Keratinocyte (primary cell): ENCODE measurements around the gene DENND1A. TPM values are rescaled to one million over a fixed set of nuclear protein-coding genes. Genes with fewer than 3 reads are reported as not detected.

Source experiments
- DNase-seq: peaks from one replicate; pipeline ENCODE4 v3.0.0-alpha.2; 2011; ENCODE audit warnings: low read depth, missing footprints, low spot score
- FAIRE-seq: peaks from 2 replicates; lab custom pipeline; 2011; peaks lifted over from hg19 to GRCh38; lab: Jason Lieb, UNC
- H2AFZ ChIP-seq: 2 replicates; pipeline ENCODE4 v1.6.0; 2012; ENCODE audit warnings: low read length, control low read depth, inconsistent platforms; ENCODE audit not compliant: control insufficient read depth
- H3K27ac ChIP-seq: 2 replicates; pipeline ENCODE4 v1.5.1; 2011; ENCODE audit warnings: low read length; ENCODE audit not compliant: control insufficient read depth, insufficient read depth
- H3K27me3 ChIP-seq: 3 replicates; pipeline ENCODE4 v1.6.0; 2011; ENCODE audit warnings: low read length; ENCODE audit not compliant: control insufficient read depth, insufficient read depth; ENCODE audit errors: extremely low read depth
- H3K36me3 ChIP-seq, 2 experiments: 2 replicates in 1 of 2; 3 replicates in 1 of 2; pipeline ENCODE4 v1.5.1; 2011; ENCODE audit warnings: low read length in 2 of 2, mild to moderate bottlenecking in 1 of 2; ENCODE audit not compliant: control insufficient read depth in 2 of 2, insufficient read depth in 2 of 2; ENCODE audit errors: extremely low read depth in 1 of 2
- H3K4me1 ChIP-seq: 3 replicates; pipeline ENCODE4 v1.5.1; 2011; ENCODE audit warnings: low read length; ENCODE audit not compliant: control insufficient read depth, insufficient read depth; ENCODE audit errors: extremely low read depth
- H3K4me2 ChIP-seq: 3 replicates; pipeline ENCODE4 v1.6.0; 2011; ENCODE audit warnings: low read depth, low read length; ENCODE audit not compliant: control insufficient read depth, insufficient read depth; ENCODE audit errors: extremely low read depth
- H3K4me3 ChIP-seq, 3 experiments: fragments of 200-600 bp in 1 of 3; sonication (generic) in 1 of 3; 2 replicates in 2 of 3; 3 replicates in 1 of 3; pipeline ENCODE4 v1.5.1; 2011 to 2016; ENCODE audit warnings: low read length in 3 of 3, mild to moderate bottlenecking in 3 of 3, control low read depth in 2 of 3, inconsistent platforms in 1 of 3, low read depth in 1 of 3, mixed read lengths in 1 of 3, mixed run types in 1 of 3, moderate library complexity in 1 of 3; ENCODE audit not compliant: control insufficient read depth in 2 of 3, insufficient read depth in 2 of 3; ENCODE audit errors: extremely low read depth in 1 of 3
- H3K79me2 ChIP-seq: 2 replicates; pipeline ENCODE4 v1.6.0; 2012; ENCODE audit warnings: low read length; ENCODE audit not compliant: control insufficient read depth, insufficient read depth
- H3K9ac ChIP-seq: 3 replicates; pipeline ENCODE4 v1.6.0; 2011; ENCODE audit warnings: low read length; ENCODE audit not compliant: control insufficient read depth, insufficient read depth; ENCODE audit errors: extremely low read depth
- H3K9me1 ChIP-seq: 3 replicates; pipeline ENCODE4 v1.6.0; 2011; ENCODE audit warnings: low read length; ENCODE audit not compliant: control insufficient read depth, insufficient read depth; ENCODE audit errors: extremely low read depth
- H3K9me3 ChIP-seq: 2 replicates; pipeline ENCODE4 v1.5.1; 2012; ENCODE audit warnings: low read depth, low read length; ENCODE audit not compliant: control insufficient read depth
- H4K20me1 ChIP-seq: 3 replicates; pipeline ENCODE4 v1.6.0; 2011; ENCODE audit warnings: low read length; ENCODE audit not compliant: control insufficient read depth, insufficient read depth; ENCODE audit errors: extremely low read depth
- EZH2 ChIP-seq: IDR thresholded peaks from one replicate; pipeline ENCODE4 v1.6.1; 2012; ENCODE audit warnings: inconsistent platforms, mild to moderate bottlenecking, low read length, moderate library complexity
- dilution Hi-C: fragments of 300-500 bp; cut with MboI; formaldehyde crosslinking; loops from one replicate; pipeline ENCODE4 v1.7.0; 2020; ENCODE audit warnings: low sequenced_read_pairs; ENCODE audit not compliant: extremely low pct_ligation_motif_present
- polyA plus RNA-seq, 5 experiments: library from polyadenylated mRNA; depleted of rRNA in 3 of 5; stranded (reverse) in 3 of 5; stranded (forward) in 1 of 5; unstranded in 1 of 5; fragments of >200 nt; gene quantifications; 1 replicate in 1 of 5; 2 replicates in 3 of 5; 3 replicates in 1 of 5; pipeline versions ENCODE4 v1.2.1 to v1.2.3, GENCODE V29; 2011 to 2012; ENCODE audit warnings: missing spikeins in 2 of 5, low read depth in 1 of 5, low replicate concordance in 1 of 5
- TF ChIP-seq, protein P1 (sequence below), 3 experiments: IDR thresholded peaks in 1 of 3; conservative IDR thresholded peaks in 1 of 3; optimal IDR thresholded peaks in 1 of 3; 2 replicates in 2 of 3; 3 replicates in 1 of 3; pipeline versions ENCODE3 to v1.5.1; 2011; ENCODE audit warnings: low read length in 3 of 3, mild to moderate bottlenecking in 3 of 3, moderate library complexity in 2 of 3, control low read depth in 1 of 3, inconsistent platforms in 1 of 3; ENCODE audit not compliant: insufficient read depth in 2 of 3; ENCODE audit errors: extremely low read depth in 1 of 3

DENND1A gene
- polyA plus RNA-seq, 1 donor (not counting 4 experiments of a cell fraction or from before 2014, with no cell fraction given): 13.0 TPM

DNA sequence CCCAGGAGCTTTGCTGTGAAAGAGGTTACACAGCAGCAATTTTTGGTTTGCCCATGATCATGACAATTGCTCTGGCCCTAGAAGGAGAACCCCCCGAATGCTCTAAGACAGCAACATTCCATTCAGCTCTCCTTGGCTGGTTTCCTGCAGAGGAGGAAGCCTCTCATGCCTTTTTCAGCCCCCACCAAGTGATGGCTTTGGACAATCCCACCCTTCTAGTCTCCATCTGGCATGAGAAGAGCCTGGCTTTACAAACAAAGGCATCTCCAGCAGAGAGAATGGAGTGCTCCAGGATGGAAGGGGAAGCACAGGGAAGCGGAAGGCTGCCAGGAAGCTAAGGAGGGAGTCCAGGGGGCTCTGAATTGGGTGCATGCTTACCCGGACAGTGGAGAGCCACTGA, 475.6 kb downstream of the DENND1A start:
- H3K9me1 ChIP-seq: no peaks in the 10 kb centered on the region
- no peak for TF ChIP-seq EZH2
- TF ChIP-seq, protein P1, sequence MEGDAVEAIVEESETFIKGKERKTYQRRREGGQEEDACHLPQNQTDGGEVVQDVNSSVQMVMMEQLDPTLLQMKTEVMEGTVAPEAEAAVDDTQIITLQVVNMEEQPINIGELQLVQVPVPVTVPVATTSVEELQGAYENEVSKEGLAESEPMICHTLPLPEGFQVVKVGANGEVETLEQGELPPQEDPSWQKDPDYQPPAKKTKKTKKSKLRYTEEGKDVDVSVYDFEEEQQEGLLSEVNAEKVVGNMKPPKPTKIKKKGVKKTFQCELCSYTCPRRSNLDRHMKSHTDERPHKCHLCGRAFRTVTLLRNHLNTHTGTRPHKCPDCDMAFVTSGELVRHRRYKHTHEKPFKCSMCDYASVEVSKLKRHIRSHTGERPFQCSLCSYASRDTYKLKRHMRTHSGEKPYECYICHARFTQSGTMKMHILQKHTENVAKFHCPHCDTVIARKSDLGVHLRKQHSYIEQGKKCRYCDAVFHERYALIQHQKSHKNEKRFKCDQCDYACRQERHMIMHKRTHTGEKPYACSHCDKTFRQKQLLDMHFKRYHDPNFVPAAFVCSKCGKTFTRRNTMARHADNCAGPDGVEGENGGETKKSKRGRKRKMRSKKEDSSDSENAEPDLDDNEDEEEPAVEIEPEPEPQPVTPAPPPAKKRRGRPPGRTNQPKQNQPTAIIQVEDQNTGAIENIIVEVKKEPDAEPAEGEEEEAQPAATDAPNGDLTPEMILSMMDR (optimal IDR thresholded peaks at IDR 0.05 in 1 of 3, IDR thresholded peaks at IDR 0.05 in 1 of 3, conservative IDR thresholded peaks at IDR 0.05 in 1 of 3; ENCODE audit: extremely low read depth in 1 of 3, insufficient read depth in 2 of 3, low read length in 3 of 3): no peak
- no peaks in the 10 kb centered on the region for H3K4me1 ChIP-seq
- no peaks in the 10 kb centered on the region for H3K9me3 ChIP-seq
- no peaks in the 10 kb centered on the region for H3K79me2 ChIP-seq
- H3K9ac ChIP-seq: no peak overlapping the region
- H3K4me3 ChIP-seq: no peak overlapping the region
- no peak overlapping the region for H2AFZ ChIP-seq
- H3K36me3 ChIP-seq: no peaks in the 10 kb centered on the region
- H3K27me3 ChIP-seq: no peaks in the 10 kb centered on the region
- no peaks in the 10 kb centered on the region for H4K20me1 ChIP-seq
- dilution Hi-C loops: no loop called here
- H3K4me2 ChIP-seq: no peak overlapping the region
- DNase-seq (no peak), FAIRE-seq (no peak)
- H3K27ac ChIP-seq: no peak overlapping the region

DNA sequence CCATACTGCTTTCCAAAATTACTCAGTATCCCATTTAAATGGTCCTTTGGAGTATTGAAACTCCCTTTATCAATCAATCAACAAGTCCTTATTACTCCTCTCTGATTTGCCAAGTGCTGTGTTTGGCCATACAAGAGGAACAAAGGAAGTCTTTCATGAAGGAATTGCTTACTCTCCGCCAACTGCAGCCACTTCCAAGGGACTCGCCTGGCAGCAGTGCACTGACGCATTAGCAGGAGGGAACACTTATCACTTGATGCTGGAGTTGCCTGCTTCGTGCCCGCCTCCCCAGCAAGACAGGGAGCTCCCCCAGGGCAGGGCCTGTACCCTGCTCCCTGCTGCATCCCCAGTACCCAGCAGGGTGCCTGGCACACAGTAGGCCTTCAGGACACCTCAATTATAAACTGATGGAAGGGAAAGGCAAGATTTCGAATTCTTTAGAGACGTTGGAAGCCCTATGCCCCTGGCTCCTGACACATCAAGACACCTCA, 476.1 kb downstream of the DENND1A start:
- Histone ChIP-seq H3K4me3 (no peak overlapping the region), H3K4me1 (no peaks in the 10 kb centered on the region), H3K27me3 (no peaks in the 10 kb centered on the region), H3K4me2 (no peak overlapping the region), H3K79me2 (no peaks in the 10 kb centered on the region), H3K9me1 (no peaks in the 10 kb centered on the region), H4K20me1 (no peaks in the 10 kb centered on the region), H2AFZ (no peak overlapping the region), H3K9ac (no peak overlapping the region), H3K27ac (no peak overlapping the region), H3K9me3 (no peaks in the 10 kb centered on the region), H3K36me3 (no peaks in the 10 kb centered on the region)
- DNase-seq (no peak), FAIRE-seq (no peak)
- no peak for TF ChIP-seq EZH2
- TF ChIP-seq, protein P1 (optimal IDR thresholded peaks at IDR 0.05 in 1 of 3, IDR thresholded peaks at IDR 0.05 in 1 of 3, conservative IDR thresholded peaks at IDR 0.05 in 1 of 3; ENCODE audit: extremely low read depth in 1 of 3, insufficient read depth in 2 of 3, low read length in 3 of 3): no peak
- dilution Hi-C loops: no loop called here
